SW 1271 (cell line): Measurements from ENCODE around the gene SLC25A40.
"Not testable (repeated sequence)": the region's sequence is repeated elsewhere in the genome, so short reads cannot be mapped to it uniquely, and the experiment has no call there.

Source experiments
- DNase-seq, 2 experiments: peaks; one replicate each; lab custom pipeline; 2025; lab: John Stamatoyannopoulos, UW

SLC25A40 gene, protein sequence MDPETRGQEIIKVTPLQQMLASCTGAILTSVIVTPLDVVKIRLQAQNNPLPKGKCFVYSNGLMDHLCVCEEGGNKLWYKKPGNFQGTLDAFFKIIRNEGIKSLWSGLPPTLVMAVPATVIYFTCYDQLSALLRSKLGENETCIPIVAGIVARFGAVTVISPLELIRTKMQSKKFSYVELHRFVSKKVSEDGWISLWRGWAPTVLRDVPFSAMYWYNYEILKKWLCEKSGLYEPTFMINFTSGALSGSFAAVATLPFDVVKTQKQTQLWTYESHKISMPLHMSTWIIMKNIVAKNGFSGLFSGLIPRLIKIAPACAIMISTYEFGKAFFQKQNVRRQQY

GRCh38 chr7:87876040-87876868, at the start of gene SLC25A40, which contains the start of gene DBF4:
Gene SLC25A40 (minus strand): TSS chr7:87876360. CDS start chr7:87858727, 17,633 bp downstream.
Gene DBF4 (plus strand): TSS chr7:87876493. CDS start chr7:87876733, 240 bp downstream.
- DNase-seq: peak; percentile 82 to 96

DNA sequence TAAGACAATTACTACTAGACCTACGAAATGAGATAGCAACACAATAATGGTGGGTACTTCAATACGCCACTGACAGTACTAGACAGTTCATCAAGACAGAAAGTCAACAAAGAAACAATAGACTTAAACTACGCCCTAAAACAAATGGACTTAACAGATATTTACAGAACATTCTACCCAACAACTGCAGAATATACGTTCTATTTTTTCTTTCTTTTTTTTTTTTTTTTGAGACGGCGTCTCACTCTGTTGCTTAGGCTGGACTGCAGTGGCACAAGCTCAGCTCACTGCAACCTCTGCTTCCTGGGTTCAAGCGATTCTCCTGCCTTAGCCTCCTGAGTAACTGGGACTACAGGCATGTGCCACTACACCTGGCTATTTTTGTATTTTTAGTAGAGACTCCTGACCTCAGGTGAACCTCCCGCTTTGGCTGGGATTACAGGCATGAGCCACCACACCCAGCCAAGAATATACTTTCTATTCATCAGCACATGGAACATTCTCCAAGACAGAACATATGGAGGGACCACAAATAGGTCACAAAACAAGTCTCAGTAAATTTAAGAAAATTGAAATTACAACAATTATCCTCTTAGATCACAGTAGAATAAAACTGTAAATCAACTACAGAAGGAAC, 46.7 kb upstream of the SLC25A40 start:
- DNase-seq: not testable (repeated sequence)

GRCh38 chr7:87920578-87920977, 44.4 kb upstream of the SLC25A40 start:
- no peak for DNase-seq

GRCh38 chr7:87919875-87920274, 43.7 kb upstream of the SLC25A40 start:
- no peak for DNase-seq

DNA sequence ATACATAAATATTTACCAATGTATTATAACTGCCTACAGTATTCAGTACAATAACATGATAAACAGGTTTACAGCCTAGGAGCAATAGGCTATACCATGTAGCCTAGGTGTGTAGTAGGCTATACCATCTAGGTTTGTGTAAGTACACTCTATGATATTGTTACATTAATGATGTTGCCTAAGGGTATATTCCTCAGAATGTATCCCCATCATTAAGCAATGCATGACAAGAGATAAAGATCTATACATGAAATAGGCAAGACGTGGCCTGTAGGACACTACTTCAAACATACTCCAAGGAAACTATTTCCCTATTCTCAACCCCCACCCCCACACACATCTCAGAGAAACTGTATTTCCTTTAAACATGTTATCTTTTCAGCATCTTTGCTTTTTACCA, 42.6 kb upstream of the SLC25A40 start:
- no peak for DNase-seq

GRCh38 chr7:87912121-87912520, 36.0 kb upstream of the SLC25A40 start:
- DNase-seq: no peak

- not testable (repeated sequence) for DNase-seq
These were observed 32.7 kb upstream of the SLC25A40 start for GRCh38 chr7:87908814-87909213.

DNA sequence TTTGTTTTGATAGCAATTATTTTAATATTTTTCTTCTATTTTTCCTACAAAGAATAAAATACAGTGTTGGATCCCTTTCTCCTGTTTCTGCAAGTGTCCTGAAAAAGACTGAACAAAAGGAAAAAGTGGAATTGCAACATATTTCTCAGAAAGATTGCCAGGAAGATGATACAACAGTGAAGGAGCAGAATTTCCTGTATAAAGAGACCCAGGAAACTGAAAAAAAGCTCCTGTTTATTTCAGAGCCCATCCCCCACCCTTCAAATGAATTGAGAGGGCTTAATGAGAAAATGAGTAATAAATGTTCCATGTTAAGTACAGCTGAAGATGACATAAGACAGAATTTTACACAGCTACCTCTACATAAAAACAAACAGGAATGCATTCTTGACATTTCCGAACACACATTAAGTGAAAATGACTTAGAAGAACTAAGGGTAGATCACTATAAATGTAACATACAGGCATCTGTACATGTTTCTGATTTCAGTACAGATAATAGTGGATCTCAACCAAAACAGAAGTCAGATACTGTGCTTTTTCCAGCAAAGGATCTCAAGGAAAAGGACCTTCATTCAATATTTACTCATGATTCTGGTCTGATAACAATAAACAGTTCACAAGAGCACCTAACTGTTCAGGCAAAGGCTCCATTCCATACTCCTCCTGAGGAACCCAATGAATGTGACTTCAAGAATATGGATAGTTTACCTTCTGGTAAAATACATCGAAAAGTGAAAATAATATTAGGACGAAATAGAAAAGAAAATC, 31.2 kb upstream of the SLC25A40 start:
- not testable (repeated sequence) for DNase-seq

DNA sequence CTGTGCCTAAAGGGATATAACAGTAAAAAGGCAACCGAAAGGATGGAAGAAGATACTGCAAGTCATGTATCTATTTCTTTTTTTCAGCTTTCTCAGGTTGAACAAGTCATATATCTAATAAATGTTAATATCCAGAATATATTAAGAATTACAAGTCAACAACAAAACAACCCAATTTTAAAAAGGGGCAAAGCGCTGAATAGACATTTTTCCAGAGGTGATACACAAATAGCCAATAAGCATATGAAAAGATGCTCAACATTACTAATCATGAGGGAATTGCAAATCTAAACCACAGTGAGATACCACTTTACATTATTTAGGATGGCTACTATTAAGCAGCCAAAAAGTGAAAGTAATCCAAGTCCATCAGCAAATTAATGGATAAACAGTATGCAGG, 23.1 kb upstream of the SLC25A40 start:
- no peak for DNase-seq

DNA sequence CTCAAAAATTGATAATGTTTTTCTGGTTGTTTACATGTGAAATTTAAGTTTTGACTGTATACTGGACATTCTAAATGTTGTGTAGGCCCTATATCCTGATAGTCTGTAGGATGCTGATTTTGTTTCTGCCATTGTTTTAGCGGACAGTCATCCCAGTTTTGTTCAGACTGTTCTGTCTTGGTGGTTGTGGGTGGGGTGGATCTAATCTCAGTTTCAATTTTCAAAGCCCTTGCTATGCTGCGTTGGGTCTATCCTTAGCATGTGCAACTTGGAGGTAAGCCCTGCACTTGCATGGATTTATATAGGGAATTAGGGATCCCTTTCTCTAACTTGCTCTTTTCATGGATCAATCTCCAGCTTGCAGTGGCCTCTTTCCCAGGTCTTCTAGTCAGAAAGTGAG, 19.2 kb upstream of the SLC25A40 start:
- DNase-seq: no peak

DNA sequence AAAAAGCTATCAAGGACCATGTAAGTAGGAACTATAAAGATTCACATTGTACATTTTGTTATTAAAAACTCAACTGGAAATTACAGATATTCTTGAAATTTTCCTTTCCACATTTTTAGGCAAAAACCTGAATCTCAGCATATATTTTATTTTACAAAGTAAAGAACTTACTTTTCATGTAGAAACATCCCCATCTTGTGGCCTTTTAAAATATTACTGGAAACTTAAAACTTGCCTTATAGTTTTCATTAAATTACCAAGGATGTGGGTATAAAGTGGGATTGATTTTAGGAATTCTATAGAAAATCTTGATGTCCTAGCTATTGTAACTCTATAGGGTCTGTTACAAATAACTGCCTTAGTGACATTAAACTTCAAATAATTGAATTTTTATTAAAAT, 10.7 kb upstream of the SLC25A40 start:
- DNase-seq: peak in 1 of 2 experiments; percentile 48

DNA sequence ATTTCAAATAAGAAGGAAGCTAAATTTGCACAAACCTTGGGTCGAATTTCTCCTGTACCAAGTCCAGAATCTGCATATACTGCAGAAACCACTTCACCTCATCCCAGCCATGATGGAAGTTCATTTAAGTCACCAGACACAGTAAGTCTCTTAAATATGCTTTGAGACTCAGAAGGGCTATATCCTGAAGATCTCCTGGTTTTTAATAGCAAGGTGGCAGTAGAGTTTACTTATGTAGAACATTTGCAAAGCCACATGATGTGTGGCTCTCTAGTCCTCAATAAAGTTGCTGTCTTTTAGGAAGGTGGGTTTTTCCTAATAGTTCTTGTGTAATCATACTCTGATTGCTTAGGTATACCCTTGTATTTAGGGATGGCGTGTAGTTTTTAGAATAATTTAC, 8.9 kb upstream of the SLC25A40 start:
- peak in 1 of 2 experiments; percentile 18 for DNase-seq

DNA sequence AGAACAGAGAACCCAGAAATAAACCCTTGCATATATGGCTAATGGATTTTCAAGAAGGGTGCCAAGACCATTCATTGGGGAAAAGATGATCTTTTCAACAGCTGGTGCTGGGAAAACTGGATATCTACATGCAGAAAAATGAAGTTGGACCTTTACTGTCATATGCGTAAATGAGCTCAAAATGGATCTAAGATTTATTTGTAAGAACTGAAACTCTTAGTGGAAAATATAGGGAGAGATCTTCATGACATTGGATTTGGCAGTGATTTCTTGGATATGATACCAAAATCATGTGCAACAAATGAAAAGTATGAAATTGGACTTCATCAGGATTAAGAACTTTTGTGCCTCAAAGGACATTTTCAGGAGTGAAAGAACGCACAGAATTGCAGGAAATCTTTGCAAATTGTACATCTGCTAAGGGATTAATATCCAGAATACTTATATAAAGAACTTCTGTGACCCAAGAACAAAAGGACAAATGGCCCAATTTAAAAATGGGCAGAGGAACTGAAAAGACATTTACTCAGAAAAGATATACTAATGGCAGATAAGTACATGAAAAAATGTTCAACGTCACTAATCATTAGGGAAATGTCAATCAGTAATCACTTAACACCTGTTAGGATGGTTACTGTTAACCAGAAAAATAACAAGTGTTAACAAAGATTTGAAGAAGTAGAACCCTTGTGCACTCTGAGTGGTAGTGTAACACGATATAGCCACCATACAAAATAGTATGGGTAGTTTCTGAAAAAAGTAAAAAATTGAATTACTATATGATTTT, 6.2 kb upstream of the SLC25A40 start:
- DNase-seq: no peak

GRCh38 chr7:87878208-87878735, 2.1 kb upstream of the SLC25A40 start:
- no peak for DNase-seq

DNA sequence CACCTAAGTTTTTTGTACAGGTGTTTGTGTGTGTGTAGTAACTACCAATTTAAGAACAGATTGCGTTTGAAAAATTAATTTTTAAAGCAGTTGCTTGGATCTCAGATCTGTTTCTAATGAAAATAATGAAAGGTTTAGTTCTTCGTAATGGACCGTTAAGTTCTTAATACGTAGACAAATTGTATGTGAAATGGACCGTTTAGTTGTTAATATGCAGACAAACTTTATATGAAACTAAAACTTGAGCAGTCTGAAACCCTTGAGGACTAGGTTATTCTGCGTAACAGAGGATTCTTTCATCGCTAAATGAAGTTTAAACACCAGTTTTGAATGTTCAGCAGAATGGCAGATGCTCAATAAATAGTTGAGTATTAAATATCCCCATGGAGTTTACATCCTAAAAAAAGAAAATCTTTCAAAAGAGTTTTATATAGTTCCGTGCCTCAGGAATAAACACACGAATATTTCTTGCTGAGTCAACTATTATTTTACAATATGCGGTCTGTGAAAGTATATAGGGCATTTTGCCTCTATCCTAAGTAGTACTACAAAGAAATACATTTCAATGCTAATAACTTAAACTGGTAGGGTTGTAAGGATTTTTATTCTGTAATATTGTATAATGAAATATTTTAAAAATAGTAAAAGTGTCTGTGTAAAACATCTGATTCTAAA, 1.3 kb upstream of the SLC25A40 start:
- DNase-seq: no peak

DNA sequence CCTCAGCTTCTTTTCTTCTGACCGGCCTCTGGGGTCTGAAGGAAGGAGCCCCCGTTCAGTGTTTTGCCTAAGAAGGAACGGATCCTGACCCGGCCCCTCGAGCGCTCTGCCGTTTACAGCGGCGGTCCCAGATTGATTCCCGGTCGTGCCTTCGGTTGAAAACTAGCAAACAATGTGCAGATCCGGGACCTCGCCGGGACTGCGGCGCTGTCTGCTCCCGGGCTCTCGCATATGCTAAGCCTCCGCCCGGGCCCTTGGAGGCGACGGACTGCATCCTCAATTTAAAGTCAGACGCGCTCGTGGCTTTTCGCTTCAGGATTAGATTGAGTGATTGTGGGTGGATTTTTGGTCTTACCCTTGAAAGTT, 692 bp upstream of the SLC25A40 start:
- peak in 1 of 2 experiments; percentile 63 for DNase-seq

GRCh38 chr7:87875151-87876039, 765 bp downstream of the SLC25A40 start:
- peak in 1 of 2 experiments; percentile 24 for DNase-seq

DNA sequence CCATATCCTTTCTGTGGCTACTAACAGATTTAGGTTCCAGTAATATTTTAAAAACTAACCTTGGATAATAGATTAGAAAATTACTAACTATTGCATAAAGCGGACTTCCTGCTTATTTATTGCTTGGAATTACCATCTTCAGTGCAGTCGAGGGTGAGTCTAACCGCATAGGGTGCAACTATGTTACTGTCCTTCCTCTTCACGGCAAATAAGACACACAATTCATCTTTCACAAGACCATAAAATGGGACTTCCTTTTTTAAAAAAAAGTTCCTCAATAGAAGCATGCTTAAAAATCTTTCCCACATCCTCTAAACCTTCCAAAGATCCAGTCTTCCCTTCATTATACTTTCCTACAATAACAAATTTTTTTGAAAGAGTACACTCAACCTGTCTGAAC, 2.1 kb downstream of the SLC25A40 start:
- no peak for DNase-seq

DNA sequence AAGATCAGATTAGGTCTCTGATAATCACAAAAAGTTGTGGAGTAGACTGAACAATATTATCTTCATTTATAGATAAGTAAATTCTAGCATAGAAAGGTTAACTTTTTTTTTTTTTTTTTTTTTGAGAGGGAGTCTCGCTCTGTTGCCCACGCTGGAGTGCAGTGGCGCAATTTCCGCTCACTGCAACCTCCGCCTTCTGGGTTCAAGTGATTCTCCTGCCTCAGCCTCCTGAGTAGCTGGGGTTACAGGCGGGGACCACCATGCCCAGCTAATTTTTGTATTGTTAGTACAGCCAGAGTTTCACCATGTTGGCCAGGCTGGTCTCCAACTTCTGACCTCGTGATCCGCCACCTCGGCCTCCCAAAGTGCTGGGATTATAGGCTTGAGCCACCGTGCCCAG, 2.8 kb downstream of the SLC25A40 start:
- not testable (repeated sequence) for DNase-seq
